Mucosa of descending colon (tissue), 3 donors: Measurements from ENCODE around the gene KHDRBS1. TPM values are rescaled to one million over a fixed set of nuclear protein-coding genes. Genes with fewer than 3 reads are reported as not detected.

Experiments used
- ATAC-seq: fragments of 200-7000 bp; cut with Tn5 transposase; one replicate; pipeline ENCODE4 v1.9.1; 2020; ENCODE audit warnings: mild to moderate bottlenecking, moderate library complexity
- DNase-seq, 3 donors: peaks; one replicate each; pipeline ENCODE4 v3.0.0-alpha.2; 2020
- H3K36me3 ChIP-seq: fragments of 200-600 bp; one replicate; pipeline ENCODE4 v1.8.0; 2021; ENCODE audit warnings: low read depth, mild to moderate bottlenecking
- H3K4me1 ChIP-seq: fragments of 200-600 bp; one replicate; pipeline ENCODE4 v1.8.0; 2021; ENCODE audit warnings: low read depth, mild to moderate bottlenecking
- H3K4me3 ChIP-seq: fragments of 200-600 bp; one replicate; pipeline ENCODE4 v1.8.0; 2021; ENCODE audit warnings: mild to moderate bottlenecking
- H3K9me3 ChIP-seq: fragments of 200-600 bp; one replicate; pipeline ENCODE4 v1.8.0; 2021; ENCODE audit warnings: mild to moderate bottlenecking
- CTCF ChIP-seq: fragments of 200-600 bp; IDR thresholded peaks from one replicate; pipeline ENCODE4 v1.8.0; 2022; ENCODE audit warnings: antibody characterized with exemption, mild to moderate bottlenecking
- intact Hi-C, 2 donors: fragments of 100-400 bp; cut with DNase I in 1 of 2; cut with micrococcal nuclease in 1 of 2; formaldehyde crosslinking; loops; one replicate each; pipeline versions ENCODE4 v1.11.0 to v1.11.1; 2022; cut with DNase I, micrococcal nuclease
- total RNA-seq, 3 donors: library from RNA; stranded (reverse); fragmentation: NEBNext Ultra II Directional in 2 of 3; extraction: Animal tissue kit (Norgen Biotek cat#: 25700) in 2 of 3; gene quantifications; one replicate each; pipeline versions ENCODE4 v1.2.1 to v1.2.4, GENCODE V29; 2021 to 2023
- donor health status: DM: no; HTN: no; CAD: no; lungs with moderate emphysema.
- donor health status: DM: no; HTN: no; CAD: no.
- donor health status: DM: no; HTN: yes; CAD: no.

The KHDRBS1 gene
- total RNA-seq, 3 donors from 2014 or later, result 85.2 to 127 (median 90.5) TPM

- intact Hi-C loops, result no loop called here
- no peak for TF ChIP-seq CTCF
- Histone ChIP-seq H3K9me3 (no peaks in the 10 kb centered on the region), H3K4me1 (no peaks in the 10 kb centered on the region), H3K4me3 (no peak overlapping the region), H3K36me3 (no peaks in the 10 kb centered on the region)
- ATAC-seq (no peak), DNase-seq (no peak)
These were observed 8.1 kb upstream of the KHDRBS1 start for GRCh38 chr1:32005522-32005921.

- Histone ChIP-seq H3K36me3 (no peaks in the 10 kb centered on the region), H3K9me3 (no peaks in the 10 kb centered on the region), H3K4me3 (no peak overlapping the region), H3K4me1 (no peaks in the 10 kb centered on the region)
- no peak for TF ChIP-seq CTCF
- ATAC-seq (no peak), DNase-seq (no peak)
- intact Hi-C loops, result no loop called here
These were observed 6.1 kb upstream of the KHDRBS1 start for GRCh38 chr1:32007591-32007940.

- intact Hi-C loops, result no loop called here
These were observed 3.4 kb upstream of the KHDRBS1 start for GRCh38 chr1:32010246-32010645.

GRCh38 chr1:32012709-32013385 lies 821 bp upstream of the KHDRBS1 start:
- Histone ChIP-seq H3K4me3 (peak overlapping the region; percentile 96), H3K9me3 (no peaks in the 10 kb centered on the region), H3K4me1 (peaks cover 16% of the 10 kb centered on the region), H3K36me3 (peaks cover 4% of the 10 kb centered on the region)
- TF ChIP-seq CTCF, result no peak
- intact Hi-C loops, result no loop called here
- DNase-seq, result no peak
- ATAC-seq, result no peak

More at GRCh38 chr1:32010246-32010645, 3.4 kb upstream of the KHDRBS1 start:
- DNase-seq (no peak), ATAC-seq (no peak)
- no peak for TF ChIP-seq CTCF
- Histone ChIP-seq H3K4me3 (no peak overlapping the region), H3K36me3 (peaks cover 4% of the 10 kb centered on the region), H3K4me1 (peaks cover 3% of the 10 kb centered on the region), H3K9me3 (no peaks in the 10 kb centered on the region)

GRCh38 chr1:32014199-32014947 lies 705 bp downstream of the KHDRBS1 start:
- no peaks in the 10 kb centered on the region for H3K9me3 ChIP-seq
- ATAC-seq (peak; percentile 49), DNase-seq (peak; percentile 65 to 78 (median 70))
- peaks cover 28% of the 10 kb centered on the region for H3K4me1 ChIP-seq
- H3K36me3 ChIP-seq, result peaks cover 4% of the 10 kb centered on the region
- intact Hi-C loops, result no loop called here
- peak overlapping the region; percentile 96 for H3K4me3 ChIP-seq
- no peak for TF ChIP-seq CTCF
